ENCODE results near the gene AGPAT3.

Gene AGPAT3

DNA sequence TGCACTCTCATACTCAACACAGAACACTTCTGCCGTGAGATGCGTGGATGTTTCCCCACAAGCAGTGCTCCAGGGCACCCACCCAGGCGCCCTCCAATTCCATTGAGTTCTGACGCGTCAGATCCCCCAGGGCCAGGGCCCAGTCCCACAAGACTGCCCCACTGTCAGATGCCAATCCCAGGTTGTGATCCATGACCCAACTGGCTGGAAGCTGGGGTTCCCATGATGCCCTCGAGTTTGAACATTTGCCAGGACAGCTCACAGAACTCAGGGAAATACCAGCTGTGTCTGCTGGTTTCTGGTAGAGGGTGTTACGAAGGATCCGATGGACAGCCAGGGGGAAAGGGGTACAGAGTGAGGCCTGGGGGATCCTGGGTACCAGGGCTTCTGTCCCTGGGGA, 58.4 kb downstream of the AGPAT3 start (continued):
- TF ChIP-seq, protein P1, sequence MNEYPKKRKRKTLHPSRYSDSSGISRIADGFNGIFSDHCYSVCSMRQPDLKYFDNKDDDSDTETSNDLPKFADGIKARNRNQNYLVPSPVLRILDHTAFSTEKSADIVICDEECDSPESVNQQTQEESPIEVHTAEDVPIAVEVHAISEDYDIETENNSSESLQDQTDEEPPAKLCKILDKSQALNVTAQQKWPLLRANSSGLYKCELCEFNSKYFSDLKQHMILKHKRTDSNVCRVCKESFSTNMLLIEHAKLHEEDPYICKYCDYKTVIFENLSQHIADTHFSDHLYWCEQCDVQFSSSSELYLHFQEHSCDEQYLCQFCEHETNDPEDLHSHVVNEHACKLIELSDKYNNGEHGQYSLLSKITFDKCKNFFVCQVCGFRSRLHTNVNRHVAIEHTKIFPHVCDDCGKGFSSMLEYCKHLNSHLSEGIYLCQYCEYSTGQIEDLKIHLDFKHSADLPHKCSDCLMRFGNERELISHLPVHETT (tag by site-specific recombination; IDR thresholded peaks at IDR 0.05), result no peak

- TF ChIP-seq ZBTB6 (tag by site-specific recombination; IDR thresholded peaks at IDR 0.05), result no peak
- TF ChIP-seq ZSCAN18 (tag by site-specific recombination; IDR thresholded peaks at IDR 0.05), result no peak
- 0 out of 2 replicates have a peak, but pooled peaks have one; percentile 31 for TF ChIP-seq ZNF600 (tag by site-specific recombination; IDR thresholded peaks at IDR 0.05)
- TF ChIP-seq IKZF3 (tag by site-specific recombination; IDR thresholded peaks at IDR 0.05), result 0 out of 2 replicates have a peak, but pooled peaks have one; percentile 23
- TF ChIP-seq TRIM28 (IDR thresholded peaks at IDR 0.05; ENCODE audit: borderline replicate concordance, low read length), result peak; percentile 39; the same call in 1 of the 2 replicates
- TF ChIP-seq KLF17 (tag by site-specific recombination; IDR thresholded peaks at IDR 0.05), result peak; percentile 58; the same call in 1 of the 2 replicates
- TF ChIP-seq ZBTB49 (tag by site-specific recombination; IDR thresholded peaks at IDR 0.05; ENCODE audit: low read depth), result no peak
- Histone ChIP-seq H3K36me3 (ENCODE audit: control insufficient read depth in 2 of 2, insufficient read depth in 1 of 2, low read length in 2 of 2) (peaks cover 0 to 12% of the 10 kb centered on the region in 2 experiments; a peak in 1 of 3 replicates), H3K9me3 (ENCODE audit: control insufficient read depth, insufficient read depth, low read depth, low read length) (no peaks in the 10 kb centered on the region), H3K4me1 (ENCODE audit: control insufficient read depth, insufficient read depth, low read length) (peaks cover 4% of the 10 kb centered on the region), H3K4me3 (ENCODE audit: low read depth, low read length) (no peak overlapping the region), H3K27ac (ENCODE audit: extremely low read depth, low read depth, low read length) (no peak overlapping the region)
- ChIA-PET CTCF (interaction anchor here (0.7 to 1.4 kb wide), 4 partner anchors 10 to 98 kb away, joined by 3 to 4 read pairs (median 3); no protein-coding TSS in a partner anchor), POLR2A (no interaction called here)
These were observed 59.5 kb downstream of the AGPAT3 start for GRCh38 chr21:43924421-43925095.

- H3K27ac ChIP-seq (ENCODE audit: extremely low read depth, low read depth, low read length), result no peak overlapping the region
- CTCF ChIA-PET, result interaction anchor here (1.0 to 2.9 kb wide), 4 partner anchors 12 to 99 kb away, joined by 3 to 13 read pairs (median 6); no protein-coding TSS in a partner anchor
- peaks cover 4% of the 10 kb centered on the region for H3K4me1 ChIP-seq (ENCODE audit: control insufficient read depth, insufficient read depth, low read length)
- POLR2A ChIA-PET, result no interaction called here
- no peak overlapping the region for H3K4me3 ChIP-seq (ENCODE audit: low read depth, low read length)
- no peaks in the 10 kb centered on the region for H3K9me3 ChIP-seq (ENCODE audit: control insufficient read depth, insufficient read depth, low read depth, low read length)
- peaks cover 0 to 12% of the 10 kb centered on the region in 2 experiments; a peak in 1 of 3 replicates for H3K36me3 ChIP-seq (ENCODE audit: control insufficient read depth in 2 of 2, insufficient read depth in 1 of 2, low read length in 2 of 2)
- TF ChIP-seq HIC1 (tag by site-specific recombination; IDR thresholded peaks at IDR 0.05), result no peak
- TF ChIP-seq KLF1 (tag by site-specific recombination; IDR thresholded peaks at IDR 0.05), result peak; percentile 78
- no peak for TF ChIP-seq ZNF155 (tag by site-specific recombination; IDR thresholded peaks at IDR 0.05)
- no peak for TF ChIP-seq ZNF274 (IDR thresholded peaks at IDR 0.05; ENCODE audit: low read length)
- TF ChIP-seq ZNF274 (tag by site-specific recombination; IDR thresholded peaks at IDR 0.05; ENCODE audit: borderline replicate concordance), result no peak
- TF ChIP-seq ZNF549 (tag by site-specific recombination; IDR thresholded peaks at IDR 0.05), result no peak
- TF ChIP-seq ZNF174 (tag by site-specific recombination; IDR thresholded peaks at IDR 0.05), result no peak
- peak; percentile 45 for TF ChIP-seq ZNF341 (tag by site-specific recombination; IDR thresholded peaks at IDR 0.05; ENCODE audit: low read depth)
- TF ChIP-seq ZNF768 (tag by site-specific recombination; IDR thresholded peaks at IDR 0.05), result no peak
- TF ChIP-seq SCRT2 (tag by site-specific recombination; IDR thresholded peaks at IDR 0.05), result no peak
- TF ChIP-seq ZNF248 (tag by site-specific recombination; IDR thresholded peaks at IDR 0.05), result no peak
- no peak for TF ChIP-seq TCF7L2 (IDR thresholded peaks at IDR 0.05; ENCODE audit: borderline replicate concordance, low read depth, low read length)
- no peak for TF ChIP-seq ZNF184 (tag by site-specific recombination; IDR thresholded peaks at IDR 0.05)
- TF ChIP-seq ZIC2 (tag by site-specific recombination; IDR thresholded peaks at IDR 0.05), result peak; percentile 83
- TF ChIP-seq ZSCAN30 (tag by site-specific recombination; IDR thresholded peaks at IDR 0.05), result no peak
These were observed 60.1 kb downstream of the AGPAT3 start for GRCh38 chr21:43925096-43925481.
